Vagina (tissue), 2 donors: ENCODE data around the gene MYO3B.

ENCODE experiments used
- CTCF ChIP-seq, 3 experiments: fragments of 450-650 bp in 2 of 3; fragments of 200-600 bp in 1 of 3; sonication (generic) in 1 of 3; IDR thresholded peaks; one replicate each; pipeline ENCODE4 v1.5.1; 2017 to 2019; ENCODE audit warnings: antibody characterized with exemption in 3 of 3, mild to moderate bottlenecking in 2 of 3, moderate library complexity in 2 of 3
- POLR2A ChIP-seq, 2 donors: fragments of 450-650 bp; IDR thresholded peaks; one replicate each; pipeline ENCODE4 v1.6.1; 2017; ENCODE audit warnings: antibody characterized with exemption in 2 of 2, mild to moderate bottlenecking in 2 of 2, moderate library complexity in 2 of 2
- POLR2AphosphoS5 ChIP-seq, 2 donors: sonication (generic); formaldehyde crosslinking; IDR thresholded peaks; one replicate each; pipeline ENCODE4 v1.9.0; 2017; ENCODE audit warnings: antibody characterized with exemption in 2 of 2, mild to moderate bottlenecking in 2 of 2, low read depth in 1 of 2; ENCODE audit not compliant: insufficient read depth in 1 of 2

GRCh38 chr2:170163411-170164065 is 14.4 kb upstream of the MYO3B start:
- no peak for TF ChIP-seq CTCF (IDR thresholded peaks at IDR 0.05)
- no peak for TF ChIP-seq POLR2A (IDR thresholded peaks at IDR 0.05)
- no peak for TF ChIP-seq POLR2AphosphoS5 (IDR thresholded peaks at IDR 0.05; ENCODE audit: insufficient read depth in 1 of 2, low read depth in 1 of 2)
